ENCODE measurements around the gene CHD2. TPM values are rescaled to one million over a fixed set of nuclear protein-coding genes. Genes with fewer than 3 reads are reported as not detected.

The CHD2 gene
- polyA plus RNA-seq, 2 donors, result 25.8 to 32.8 TPM

DNA sequence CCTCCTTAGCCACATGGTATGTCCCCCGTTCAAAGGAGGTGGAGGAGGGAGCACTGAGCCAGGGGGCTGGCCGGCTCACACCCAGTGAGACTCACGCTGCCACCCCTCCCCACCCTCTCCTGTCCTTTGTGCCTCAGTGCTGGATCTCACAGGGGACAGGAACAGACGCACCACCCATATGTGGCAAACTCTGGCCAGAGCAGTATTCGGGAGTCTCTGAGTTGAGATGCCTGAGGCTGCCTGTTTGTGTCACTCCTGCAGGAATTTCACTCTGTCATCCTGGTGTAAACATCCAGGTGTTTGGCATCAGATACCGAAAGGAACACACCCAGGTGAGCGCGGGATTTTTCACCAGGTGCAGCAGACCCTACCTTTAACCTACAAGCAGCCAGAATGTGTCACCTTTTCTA, 163.1 kb downstream of the CHD2 start:
- H3K27me3 ChIP-seq (ENCODE audit: control insufficient read depth in 1 of 2, insufficient read depth in 2 of 2, low read length in 2 of 2), result no peaks in the 10 kb centered on the region
- peaks cover 12 to 22% of the 10 kb centered on the region in 2 donors for H3K4me1 ChIP-seq (ENCODE audit: control insufficient read depth in 2 of 2, insufficient read depth in 2 of 2, low read length in 1 of 2)
- peak overlapping the region; percentile 84 to 91 for H3K27ac ChIP-seq (ENCODE audit: low read depth in 2 of 2, low read length in 1 of 2)
- 26 to 33% methylated on average over 8 of the region's 8 CpGs for WGBS, 2 donors
- no peaks in the 10 kb centered on the region for H3K9me3 ChIP-seq (ENCODE audit: control insufficient read depth in 2 of 2, insufficient read depth in 1 of 2, low read depth in 1 of 2, low read length in 1 of 2)
- peaks cover 0 to 24% of the 10 kb centered on the region in 2 donors for H3K36me3 ChIP-seq (ENCODE audit: control insufficient read depth in 2 of 2, insufficient read depth in 2 of 2, low read length in 1 of 2)
- H3K4me3 ChIP-seq (ENCODE audit: low read depth in 1 of 2, low read length in 2 of 2), result no peak overlapping the region

GRCh38 chr15:93063796-93064690, 163.9 kb downstream of the CHD2 start:
- Histone ChIP-seq H3K27ac (ENCODE audit: low read depth in 2 of 2, low read length in 1 of 2) (peak overlapping the region; percentile 84 to 91), H3K4me3 (ENCODE audit: low read depth in 1 of 2, low read length in 2 of 2) (no peak overlapping the region), H3K36me3 (ENCODE audit: control insufficient read depth in 2 of 2, insufficient read depth in 2 of 2, low read length in 1 of 2) (peaks cover 0 to 24% of the 10 kb centered on the region in 2 donors), H3K27me3 (ENCODE audit: control insufficient read depth in 1 of 2, insufficient read depth in 2 of 2, low read length in 2 of 2) (no peaks in the 10 kb centered on the region), H3K4me1 (ENCODE audit: control insufficient read depth in 2 of 2, insufficient read depth in 2 of 2, low read length in 1 of 2) (peaks cover 12 to 22% of the 10 kb centered on the region in 2 donors), H3K9me3 (ENCODE audit: control insufficient read depth in 2 of 2, insufficient read depth in 1 of 2, low read depth in 1 of 2, low read length in 1 of 2) (no peaks in the 10 kb centered on the region)
- 50 to 54% methylated on average over 23 of the region's 23 CpGs for WGBS, 2 donors

- H3K4me3 ChIP-seq (ENCODE audit: low read depth in 1 of 2, low read length in 2 of 2), result no peak overlapping the region
- no peaks in the 10 kb centered on the region for H3K9me3 ChIP-seq (ENCODE audit: control insufficient read depth in 2 of 2, insufficient read depth in 1 of 2, low read depth in 1 of 2, low read length in 1 of 2)
- peaks cover 0 to 19% of the 10 kb centered on the region in 2 donors for H3K36me3 ChIP-seq (ENCODE audit: control insufficient read depth in 2 of 2, insufficient read depth in 2 of 2, low read length in 1 of 2)
- H3K4me1 ChIP-seq (ENCODE audit: control insufficient read depth in 2 of 2, insufficient read depth in 2 of 2, low read length in 1 of 2), result peaks cover 12 to 27% of the 10 kb centered on the region in 2 donors
- WGBS, 2 donors, result 92 to 93% methylated on average over 21 to 23 of the region's 23 CpGs
- H3K27ac ChIP-seq (ENCODE audit: low read depth in 2 of 2, low read length in 1 of 2), result no peak overlapping the region
- H3K27me3 ChIP-seq (ENCODE audit: control insufficient read depth in 1 of 2, insufficient read depth in 2 of 2, low read length in 2 of 2), result no peaks in the 10 kb centered on the region
Measured at GRCh38 chr15:93065641-93066045, 165.5 kb downstream of the CHD2 start.

DNA sequence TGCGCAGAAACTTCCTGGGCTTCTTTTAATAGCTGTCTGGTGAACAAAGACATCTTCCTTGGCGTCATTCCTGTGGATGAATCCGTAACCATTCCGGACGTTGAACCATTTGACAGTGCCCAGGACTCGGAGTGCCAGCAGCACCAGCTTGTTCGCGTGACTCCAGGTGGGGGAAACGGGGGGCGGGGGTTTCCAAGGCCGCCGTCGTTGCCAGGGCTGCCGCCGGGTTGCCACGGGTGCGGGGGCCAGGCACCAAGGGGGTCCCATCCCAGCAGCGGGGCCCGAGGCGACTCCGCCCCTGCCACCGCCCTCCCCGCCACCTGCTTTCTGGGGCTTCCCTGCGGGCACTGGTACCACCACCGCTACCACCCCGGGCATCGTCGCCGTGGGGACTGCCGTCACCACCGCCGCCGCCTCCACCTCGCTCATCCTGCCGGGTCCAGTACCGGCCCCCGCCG, 166.1 kb downstream of the CHD2 start:
- Histone ChIP-seq H3K36me3 (ENCODE audit: control insufficient read depth in 2 of 2, insufficient read depth in 2 of 2, low read length in 1 of 2) (peaks cover 0 to 19% of the 10 kb centered on the region in 2 donors), H3K9me3 (ENCODE audit: control insufficient read depth in 2 of 2, insufficient read depth in 1 of 2, low read depth in 1 of 2, low read length in 1 of 2) (no peaks in the 10 kb centered on the region), H3K27ac (ENCODE audit: low read depth in 2 of 2, low read length in 1 of 2) (peak overlapping the region in 1 of 2 donors; percentile 50), H3K4me1 (ENCODE audit: control insufficient read depth in 2 of 2, insufficient read depth in 2 of 2, low read length in 1 of 2) (peaks cover 12 to 25% of the 10 kb centered on the region in 2 donors), H3K4me3 (ENCODE audit: low read depth in 1 of 2, low read length in 2 of 2) (no peak overlapping the region), H3K27me3 (ENCODE audit: control insufficient read depth in 1 of 2, insufficient read depth in 2 of 2, low read length in 2 of 2) (no peaks in the 10 kb centered on the region)
- 94 to 95% methylated on average over 38 of the region's 38 CpGs for WGBS, 2 donors

DNA sequence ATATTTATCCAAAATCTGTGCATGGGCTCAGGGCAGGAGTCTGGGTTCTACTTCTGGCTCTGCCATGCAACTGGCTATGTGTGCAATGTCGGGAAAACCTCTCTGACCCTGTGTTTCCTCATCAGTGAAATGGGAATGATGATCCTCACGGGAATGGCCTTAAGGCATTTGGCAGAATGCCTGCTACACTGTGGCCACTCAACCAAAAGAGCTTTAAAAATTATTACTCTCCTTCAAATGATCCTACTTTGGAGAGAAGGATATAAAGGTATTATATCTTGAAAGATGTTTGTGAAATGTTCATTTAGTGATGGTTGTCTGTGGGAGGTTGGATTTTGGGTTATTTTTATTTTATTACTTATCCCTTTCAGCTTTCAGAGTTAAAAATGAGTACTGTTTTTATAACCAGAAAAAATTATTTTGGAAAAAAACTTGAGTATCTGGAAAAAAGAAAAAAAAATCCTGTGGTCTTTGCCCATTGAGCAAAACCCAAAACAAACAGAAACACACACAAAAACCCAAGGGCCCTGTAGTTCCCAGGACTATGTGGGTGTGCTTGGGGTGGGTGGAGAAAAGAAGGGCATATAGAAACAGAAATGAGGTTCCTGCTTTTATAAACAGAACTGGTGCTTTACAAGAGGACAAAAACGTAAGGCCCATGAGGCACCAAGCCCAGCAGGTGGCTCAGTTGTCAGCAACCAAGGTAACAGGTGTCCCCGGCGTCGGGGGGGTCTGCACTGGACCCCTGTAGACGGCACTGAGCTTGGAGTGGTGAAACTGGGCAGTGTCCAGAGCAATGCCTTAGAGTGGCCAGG, 166.9 kb downstream of the CHD2 start:
- Histone ChIP-seq H3K4me1 (ENCODE audit: control insufficient read depth in 2 of 2, insufficient read depth in 2 of 2, low read length in 1 of 2) (peaks cover 12 to 25% of the 10 kb centered on the region in 2 donors), H3K4me3 (ENCODE audit: low read depth in 1 of 2, low read length in 2 of 2) (no peak overlapping the region), H3K27ac (ENCODE audit: low read depth in 2 of 2, low read length in 1 of 2) (peak overlapping the region in 1 of 2 donors; percentile 69), H3K27me3 (ENCODE audit: control insufficient read depth in 1 of 2, insufficient read depth in 2 of 2, low read length in 2 of 2) (no peaks in the 10 kb centered on the region), H3K9me3 (ENCODE audit: control insufficient read depth in 2 of 2, insufficient read depth in 1 of 2, low read depth in 1 of 2, low read length in 1 of 2) (no peaks in the 10 kb centered on the region), H3K36me3 (ENCODE audit: control insufficient read depth in 2 of 2, insufficient read depth in 2 of 2, low read length in 1 of 2) (peaks cover 0 to 19% of the 10 kb centered on the region in 2 donors)
- 46 to 53% methylated on average over 7 of the region's 7 CpGs for WGBS, 2 donors

- no peaks in the 10 kb centered on the region for H3K27me3 ChIP-seq (ENCODE audit: control insufficient read depth in 1 of 2, insufficient read depth in 2 of 2, low read length in 2 of 2)
- H3K27ac ChIP-seq (ENCODE audit: low read depth in 2 of 2, low read length in 1 of 2), result peak overlapping the region in 1 of 2 donors; percentile 69
- 47 to 60% methylated on average over 4 of the region's 4 CpGs for WGBS, 2 donors
- no peak overlapping the region for H3K4me3 ChIP-seq (ENCODE audit: low read depth in 1 of 2, low read length in 2 of 2)
- peaks cover 0 to 19% of the 10 kb centered on the region in 2 donors for H3K36me3 ChIP-seq (ENCODE audit: control insufficient read depth in 2 of 2, insufficient read depth in 2 of 2, low read length in 1 of 2)
- H3K4me1 ChIP-seq (ENCODE audit: control insufficient read depth in 2 of 2, insufficient read depth in 2 of 2, low read length in 1 of 2), result peaks cover 10 to 23% of the 10 kb centered on the region in 2 donors
- no peaks in the 10 kb centered on the region for H3K9me3 ChIP-seq (ENCODE audit: control insufficient read depth in 2 of 2, insufficient read depth in 1 of 2, low read depth in 1 of 2, low read length in 1 of 2)
Measured at GRCh38 chr15:93067649-93068085, 167.5 kb downstream of the CHD2 start.

DNA sequence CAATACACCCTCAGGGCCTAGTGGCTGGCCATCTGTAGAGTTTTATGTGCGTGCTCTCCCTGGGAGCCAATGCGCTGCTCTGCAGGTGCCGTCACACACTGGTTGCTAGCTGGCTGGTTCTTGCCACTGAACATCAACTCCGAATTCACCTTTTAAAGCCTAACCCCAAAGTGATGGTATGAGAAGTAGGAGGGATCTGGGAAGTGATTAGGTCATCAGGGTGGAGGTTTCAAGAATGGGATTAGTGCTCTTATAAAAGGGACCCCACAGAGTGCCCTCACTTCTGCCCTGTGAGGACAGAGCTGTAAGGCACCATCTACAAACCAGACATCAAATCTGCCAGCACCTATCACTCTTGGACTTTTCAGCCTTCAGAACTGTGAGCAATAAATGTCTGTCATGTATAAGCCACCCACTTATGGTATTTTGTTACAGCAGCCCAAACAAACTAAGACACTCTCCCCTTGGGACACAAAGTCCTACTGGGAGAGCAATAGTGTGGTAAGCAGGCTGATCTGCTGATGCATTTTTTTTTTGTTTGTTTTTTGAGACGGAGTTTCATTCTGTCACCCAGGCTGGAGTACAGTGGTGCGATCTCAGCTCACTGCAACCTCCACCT, 168.6 kb downstream of the CHD2 start:
- H3K27ac ChIP-seq (ENCODE audit: low read depth in 2 of 2, low read length in 1 of 2), result peak overlapping the region in 1 of 2 donors; percentile 36
- 87% methylated on average over 6 of the region's 6 CpGs for WGBS, 2 donors

GRCh38 chr15:93070132-93070531, 170.0 kb downstream of the CHD2 start:
- no peaks in the 10 kb centered on the region for H3K27me3 ChIP-seq (ENCODE audit: control insufficient read depth in 1 of 2, insufficient read depth in 2 of 2, low read length in 2 of 2)
- 46 to 47% methylated on average over 10 of the region's 10 CpGs for WGBS, 2 donors
- H3K27ac ChIP-seq (ENCODE audit: low read depth in 2 of 2, low read length in 1 of 2), result peak overlapping the region in 1 of 2 donors; percentile 56

More for the DNA sequence above, 168.6 kb downstream of the CHD2 start:
- H3K4me3 ChIP-seq (ENCODE audit: low read depth in 1 of 2, low read length in 2 of 2), result no peak overlapping the region
- H3K9me3 ChIP-seq (ENCODE audit: control insufficient read depth in 2 of 2, insufficient read depth in 1 of 2, low read depth in 1 of 2, low read length in 1 of 2), result no peaks in the 10 kb centered on the region
- peaks cover 0 to 18% of the 10 kb centered on the region in 2 donors for H3K36me3 ChIP-seq (ENCODE audit: control insufficient read depth in 2 of 2, insufficient read depth in 2 of 2, low read length in 1 of 2)
- no peaks in the 10 kb centered on the region for H3K27me3 ChIP-seq (ENCODE audit: control insufficient read depth in 1 of 2, insufficient read depth in 2 of 2, low read length in 2 of 2)
- peaks cover 6 to 23% of the 10 kb centered on the region in 2 donors for H3K4me1 ChIP-seq (ENCODE audit: control insufficient read depth in 2 of 2, insufficient read depth in 2 of 2, low read length in 1 of 2)

More at GRCh38 chr15:93070132-93070531, 170.0 kb downstream of the CHD2 start:
- Histone ChIP-seq H3K9me3 (ENCODE audit: control insufficient read depth in 2 of 2, insufficient read depth in 1 of 2, low read depth in 1 of 2, low read length in 1 of 2) (no peaks in the 10 kb centered on the region), H3K36me3 (ENCODE audit: control insufficient read depth in 2 of 2, insufficient read depth in 2 of 2, low read length in 1 of 2) (peaks cover 0 to 10% of the 10 kb centered on the region in 2 donors), H3K4me1 (ENCODE audit: control insufficient read depth in 2 of 2, insufficient read depth in 2 of 2, low read length in 1 of 2) (peaks cover 3 to 15% of the 10 kb centered on the region in 2 donors), H3K4me3 (ENCODE audit: low read depth in 1 of 2, low read length in 2 of 2) (peak overlapping the region in 1 of 2 donors; percentile 68)
